ENCODE data around the gene GRK5.

GRK5 gene

GRCh38 chr10:119248681-119249080 lies 41.3 kb downstream of the GRK5 start:
- Histone ChIP-seq H2AFZ (ENCODE audit: insufficient read depth, low read length, poor library complexity) (no peak overlapping the region), H3K14ac (ENCODE audit: low read length) (no peak overlapping the region), H3K4me1 (ENCODE audit: control insufficient read depth in 1 of 2, insufficient read depth in 2 of 2, low read length in 2 of 2) (peaks cover 16 to 23% of the 10 kb centered on the region in 2 experiments), H4K12ac (ENCODE audit: low read depth, low read length) (no peak overlapping the region), H2BK120ac (ENCODE audit: insufficient read depth, low read length, poor library complexity) (no peak overlapping the region), H3K9ac (ENCODE audit: low read length) (no peak overlapping the region), H4K91ac (ENCODE audit: low read depth, low read length) (no peak overlapping the region), H3K27me3 (ENCODE audit: insufficient read depth, low read length) (no peaks in the 10 kb centered on the region), H3K4me3 (ENCODE audit: low read depth, low read length) (no peak overlapping the region), H3K4me2 (ENCODE audit: low read length) (no peak overlapping the region), H2BK5ac (ENCODE audit: low read depth, low read length, poor library complexity) (no peak overlapping the region), H3K27ac (ENCODE audit: low read depth, low read length) (no peak overlapping the region), H4K8ac (ENCODE audit: low read depth, low read length) (no peak overlapping the region), H3K9me3 (ENCODE audit: insufficient read depth, low read depth, low read length) (no peaks in the 10 kb centered on the region), H3K79me2 (ENCODE audit: control insufficient read depth, insufficient read depth, low read length, poor library complexity) (peaks cover 3% of the 10 kb centered on the region), H3K79me1 (ENCODE audit: low read length) (peaks cover 10% of the 10 kb centered on the region), H2BK12ac (ENCODE audit: low read length) (no peak overlapping the region), H3K36me3 (ENCODE audit: control insufficient read depth in 1 of 2, insufficient read depth in 2 of 2, low read length in 2 of 2) (no peaks in the 10 kb centered on the region), H3K4ac (ENCODE audit: low read depth, low read length) (no peak overlapping the region), H2AK5ac (ENCODE audit: low read length) (no peak overlapping the region), H3K18ac (ENCODE audit: low read length) (no peak overlapping the region), H3K23ac (ENCODE audit: low read length) (no peak overlapping the region)
- no CpG with 5 or more reads among the region's 4 CpGs for WGBS (ENCODE audit: extremely low coverage, insufficient coverage, insufficient read length)
- no peak for DNase-seq

- H4K12ac ChIP-seq (ENCODE audit: low read depth, low read length) = no peak overlapping the region
- H4K91ac ChIP-seq (ENCODE audit: low read depth, low read length) = no peak overlapping the region
- no peak overlapping the region for H2AK5ac ChIP-seq (ENCODE audit: low read length)
- no peaks in the 10 kb centered on the region for H3K9me3 ChIP-seq (ENCODE audit: insufficient read depth, low read depth, low read length)
- H3K4me1 ChIP-seq (ENCODE audit: control insufficient read depth in 1 of 2, insufficient read depth in 2 of 2, low read length in 2 of 2) = peaks cover 27 to 36% of the 10 kb centered on the region in 2 experiments
- H3K4me2 ChIP-seq (ENCODE audit: low read length) = no peak overlapping the region
- no peaks in the 10 kb centered on the region for H3K27me3 ChIP-seq (ENCODE audit: insufficient read depth, low read length)
- no peak overlapping the region for H2BK5ac ChIP-seq (ENCODE audit: low read depth, low read length, poor library complexity)
- no peaks in the 10 kb centered on the region for H3K36me3 ChIP-seq (ENCODE audit: control insufficient read depth in 1 of 2, insufficient read depth in 2 of 2, low read length in 2 of 2)
- H2BK120ac ChIP-seq (ENCODE audit: insufficient read depth, low read length, poor library complexity) = no peak overlapping the region
- H4K8ac ChIP-seq (ENCODE audit: low read depth, low read length) = no peak overlapping the region
- H3K79me1 ChIP-seq (ENCODE audit: low read length) = peaks cover 13% of the 10 kb centered on the region
- H3K79me2 ChIP-seq (ENCODE audit: control insufficient read depth, insufficient read depth, low read length, poor library complexity) = peaks cover 3% of the 10 kb centered on the region
- H3K4me3 ChIP-seq (ENCODE audit: low read depth, low read length) = no peak overlapping the region
- no peak for DNase-seq
- no peak overlapping the region for H3K23ac ChIP-seq (ENCODE audit: low read length)
- H3K14ac ChIP-seq (ENCODE audit: low read length) = no peak overlapping the region
- no peak overlapping the region for H2BK12ac ChIP-seq (ENCODE audit: low read length)
- H3K18ac ChIP-seq (ENCODE audit: low read length) = no peak overlapping the region
- no peak overlapping the region for H2AFZ ChIP-seq (ENCODE audit: insufficient read depth, low read length, poor library complexity)
- H3K4ac ChIP-seq (ENCODE audit: low read depth, low read length) = no peak overlapping the region
- peak overlapping the region; percentile 55 for H3K27ac ChIP-seq (ENCODE audit: low read depth, low read length)
- no CpG with 5 or more reads among the region's 10 CpGs for WGBS (ENCODE audit: extremely low coverage, insufficient coverage, insufficient read length)
- no peak overlapping the region for H3K9ac ChIP-seq (ENCODE audit: low read length)
Observed at GRCh38 chr10:119250641-119251314, 43.4 kb downstream of the GRK5 start.

GRCh38 chr10:119251315-119251708 lies 43.9 kb downstream of the GRK5 start:
- no peak overlapping the region for H3K14ac ChIP-seq (ENCODE audit: low read length)
- H2AK5ac ChIP-seq (ENCODE audit: low read length) = no peak overlapping the region
- no peaks in the 10 kb centered on the region for H3K27me3 ChIP-seq (ENCODE audit: insufficient read depth, low read length)
- no peak overlapping the region for H3K23ac ChIP-seq (ENCODE audit: low read length)
- H4K8ac ChIP-seq (ENCODE audit: low read depth, low read length) = no peak overlapping the region
- H3K9me3 ChIP-seq (ENCODE audit: insufficient read depth, low read depth, low read length) = no peaks in the 10 kb centered on the region
- no peak overlapping the region for H2BK12ac ChIP-seq (ENCODE audit: low read length)
- no peak overlapping the region for H2AFZ ChIP-seq (ENCODE audit: insufficient read depth, low read length, poor library complexity)
- H4K12ac ChIP-seq (ENCODE audit: low read depth, low read length) = no peak overlapping the region
- H3K79me2 ChIP-seq (ENCODE audit: control insufficient read depth, insufficient read depth, low read length, poor library complexity) = peaks cover 3% of the 10 kb centered on the region
- no peak for DNase-seq
- peaks cover 13% of the 10 kb centered on the region for H3K79me1 ChIP-seq (ENCODE audit: low read length)
- peak overlapping the region; percentile 55 for H3K27ac ChIP-seq (ENCODE audit: low read depth, low read length)
- no peak overlapping the region for H3K4ac ChIP-seq (ENCODE audit: low read depth, low read length)
- no peak overlapping the region for H2BK5ac ChIP-seq (ENCODE audit: low read depth, low read length, poor library complexity)
- no peak overlapping the region for H3K9ac ChIP-seq (ENCODE audit: low read length)
- H3K4me1 ChIP-seq (ENCODE audit: control insufficient read depth in 1 of 2, insufficient read depth in 2 of 2, low read length in 2 of 2) = peaks cover 27 to 36% of the 10 kb centered on the region in 2 experiments
- WGBS (ENCODE audit: extremely low coverage, insufficient coverage, insufficient read length) = no CpG with 5 or more reads among the region's 7 CpGs
- H3K36me3 ChIP-seq (ENCODE audit: control insufficient read depth in 1 of 2, insufficient read depth in 2 of 2, low read length in 2 of 2) = no peaks in the 10 kb centered on the region
- H3K4me2 ChIP-seq (ENCODE audit: low read length) = no peak overlapping the region
- H3K4me3 ChIP-seq (ENCODE audit: low read depth, low read length) = no peak overlapping the region
- H4K91ac ChIP-seq (ENCODE audit: low read depth, low read length) = no peak overlapping the region
- no peak overlapping the region for H3K18ac ChIP-seq (ENCODE audit: low read length)
- H2BK120ac ChIP-seq (ENCODE audit: insufficient read depth, low read length, poor library complexity) = no peak overlapping the region

GRCh38 chr10:119252051-119252465 lies 44.7 kb downstream of the GRK5 start:
- peak overlapping the region; percentile 60 for H2AK5ac ChIP-seq (ENCODE audit: low read length)
- peaks cover 13% of the 10 kb centered on the region for H3K79me1 ChIP-seq (ENCODE audit: low read length)
- no peak overlapping the region for H3K18ac ChIP-seq (ENCODE audit: low read length)
- no peak overlapping the region for H3K4me3 ChIP-seq (ENCODE audit: low read depth, low read length)
- H2BK120ac ChIP-seq (ENCODE audit: insufficient read depth, low read length, poor library complexity) = peak overlapping the region; percentile 8
- H2BK12ac ChIP-seq (ENCODE audit: low read length) = peak overlapping the region; percentile 26
- no peak overlapping the region for H3K14ac ChIP-seq (ENCODE audit: low read length)
- H3K4me1 ChIP-seq (ENCODE audit: control insufficient read depth in 1 of 2, insufficient read depth in 2 of 2, low read length in 2 of 2) = peaks cover 27 to 36% of the 10 kb centered on the region in 2 experiments
- H3K27ac ChIP-seq (ENCODE audit: low read depth, low read length) = peak overlapping the region; percentile 36
- no peak overlapping the region for H4K8ac ChIP-seq (ENCODE audit: low read depth, low read length)
- H3K36me3 ChIP-seq (ENCODE audit: control insufficient read depth in 1 of 2, insufficient read depth in 2 of 2, low read length in 2 of 2) = no peaks in the 10 kb centered on the region
- no peak overlapping the region for H3K9ac ChIP-seq (ENCODE audit: low read length)
- DNase-seq = peak in 1 of 2 donors; percentile 16
- H3K27me3 ChIP-seq (ENCODE audit: insufficient read depth, low read length) = no peaks in the 10 kb centered on the region
- no CpG with 5 or more reads among the region's 8 CpGs for WGBS (ENCODE audit: extremely low coverage, insufficient coverage, insufficient read length)
- no peak overlapping the region for H3K23ac ChIP-seq (ENCODE audit: low read length)
- no peak overlapping the region for H2BK5ac ChIP-seq (ENCODE audit: low read depth, low read length, poor library complexity)
- no peaks in the 10 kb centered on the region for H3K9me3 ChIP-seq (ENCODE audit: insufficient read depth, low read depth, low read length)
- H2AFZ ChIP-seq (ENCODE audit: insufficient read depth, low read length, poor library complexity) = no peak overlapping the region
- H4K91ac ChIP-seq (ENCODE audit: low read depth, low read length) = no peak overlapping the region
- H4K12ac ChIP-seq (ENCODE audit: low read depth, low read length) = no peak overlapping the region
- H3K4me2 ChIP-seq (ENCODE audit: low read length) = no peak overlapping the region
- no peak overlapping the region for H3K4ac ChIP-seq (ENCODE audit: low read depth, low read length)
- peaks cover 3% of the 10 kb centered on the region for H3K79me2 ChIP-seq (ENCODE audit: control insufficient read depth, insufficient read depth, low read length, poor library complexity)
